H1 (cell line): ENCODE data around the gene AHR. TPM values are rescaled to one million over a fixed set of nuclear protein-coding genes. Genes with fewer than 3 reads are reported as not detected.

Experiments
- CTCF ChIA-PET: fragments of 300-600 bp; sonication (Branson Sonifier 250); formaldehyde crosslinking; loops from one replicate; lab custom pipeline; 2021; ENCODE audit not compliant: partially characterized antibody; lab: Charles Lee
- POLR2A ChIA-PET: fragments of 300-600 bp; sonication (Branson Sonifier 250); formaldehyde crosslinking; loops from one replicate; lab custom pipeline; 2021; ENCODE audit warnings: inconsistent platforms; ENCODE audit not compliant: partially characterized antibody; lab: Charles Lee
- DNase-seq, 2 experiments: peaks; one replicate each; pipeline versions ENCODE4 v3.0.0 to v3.0.0-alpha.2; 2010 to 2022; ENCODE audit warnings: low spot score in 2 of 2, low read depth in 1 of 2, mixed read lengths in 1 of 2
- FAIRE-seq: peaks from 2 replicates; lab custom pipeline; 2011; peaks lifted over from hg19 to GRCh38; lab: Jason Lieb, UNC
- H2AFZ ChIP-seq: 2 replicates; pipeline ENCODE4 v1.8.1; 2012; ENCODE audit warnings: low read length, inconsistent platforms
- H2AK5ac ChIP-seq: 2 replicates; pipeline ENCODE4 v1.6.1; 2013; ENCODE audit warnings: low read depth, low read length
- H2BK120ac ChIP-seq: replicated peaks from 2 replicates; pipeline ENCODE3; 2013; ENCODE audit warnings: low read depth, low read length, inconsistent platforms
- H2BK12ac ChIP-seq: 2 replicates; pipeline ENCODE4 v1.6.1; 2013; ENCODE audit warnings: low read depth, low read length
- H2BK15ac ChIP-seq: 2 replicates; pipeline ENCODE4 v1.6.1; 2013; ENCODE audit warnings: low read length
- H2BK20ac ChIP-seq: 2 replicates; pipeline ENCODE4 v1.6.1; 2013; ENCODE audit warnings: low read length
- H2BK5ac ChIP-seq: 2 replicates; pipeline ENCODE4 v1.6.1; 2013; ENCODE audit warnings: low read depth, low read length
- H3K14ac ChIP-seq: 2 replicates; pipeline ENCODE4 v1.6.1; 2013; ENCODE audit warnings: inconsistent platforms; ENCODE audit not compliant: insufficient read length
- H3K18ac ChIP-seq: 2 replicates; pipeline ENCODE4 v1.6.1; 2013; ENCODE audit warnings: low read length; ENCODE audit errors: extremely low read depth
- H3K23ac ChIP-seq: 2 replicates; pipeline ENCODE4 v1.6.1; 2013; ENCODE audit warnings: inconsistent platforms; ENCODE audit not compliant: insufficient read length
- H3K23me2 ChIP-seq: 2 replicates; pipeline ENCODE4 v1.6.1; 2013; ENCODE audit warnings: low read depth, low read length
- H3K27ac ChIP-seq: 2 replicates; pipeline ENCODE4 v1.6.1; 2011; ENCODE audit warnings: low read depth, low read length, inconsistent platforms
- H3K27me3 ChIP-seq, 4 experiments: replicated peaks in 1 of 4; 1 replicate in 1 of 4; 2 replicates in 3 of 4; pipeline versions ENCODE4 v1.6.1 to v1.8.1; 2011 to 2013; ENCODE audit warnings: low read length in 3 of 4, mild to moderate bottlenecking in 3 of 4, inconsistent platforms in 2 of 4, mixed read lengths in 2 of 4, moderate library complexity in 1 of 4; ENCODE audit not compliant: control insufficient read depth in 3 of 4, insufficient read depth in 3 of 4; ENCODE audit errors: extremely low read depth in 1 of 4
- H3K36me3 ChIP-seq, 4 experiments: 2 replicates each; pipeline versions ENCODE4 v1.6.1 to v1.8.1; 2011 to 2013; ENCODE audit warnings: mild to moderate bottlenecking in 4 of 4, low read length in 3 of 4, moderate library complexity in 2 of 4, control low read depth in 1 of 4, inconsistent platforms in 1 of 4; ENCODE audit not compliant: insufficient read depth in 4 of 4, control insufficient read depth in 2 of 4
- H3K4ac ChIP-seq: replicated peaks from 2 replicates; pipeline ENCODE3; 2013; ENCODE audit warnings: low read length, low read depth, mixed read lengths, inconsistent platforms; ENCODE audit not compliant: insufficient read length
- H3K4me1 ChIP-seq, 4 experiments: replicated peaks in 1 of 4; 1 replicate in 1 of 4; 2 replicates in 3 of 4; pipeline versions ENCODE4 v1.6.1 to v1.8.1; 2011 to 2013; ENCODE audit warnings: low read length in 3 of 4, inconsistent platforms in 2 of 4, mixed read lengths in 1 of 4; ENCODE audit not compliant: insufficient read depth in 4 of 4, control insufficient read depth in 3 of 4
- H3K4me2 ChIP-seq, 2 experiments: 2 replicates each; pipeline versions ENCODE4 v1.6.1 to v1.8.1; 2011 to 2013; ENCODE audit warnings: low read depth in 2 of 2, low read length in 2 of 2, control low read depth in 1 of 2, inconsistent platforms in 1 of 2, mild to moderate bottlenecking in 1 of 2; ENCODE audit not compliant: insufficient read depth in 1 of 2
- H3K4me3 ChIP-seq, 4 experiments: fragments of 200-600, 300-600 bp in 1 of 4; sonication (generic), shearing (Covaris generic), sonication (Bioruptor Twin) in 1 of 4; 2 replicates each; pipeline versions ENCODE4 v1.5.1 to v1.8.1; 2011 to 2016; ENCODE audit warnings: low read length in 4 of 4, low read depth in 3 of 4, control low read depth in 2 of 4, inconsistent platforms in 2 of 4, mild to moderate bottlenecking in 2 of 4, mixed read lengths in 1 of 4, moderate library complexity in 1 of 4; ENCODE audit not compliant: insufficient read depth in 2 of 4; ENCODE audit errors: extremely low read depth in 1 of 4
- H3K56ac ChIP-seq: replicated peaks from 2 replicates; pipeline ENCODE3; 2013; ENCODE audit warnings: low read depth, mild to moderate bottlenecking, mixed read lengths, low read length, inconsistent platforms; ENCODE audit not compliant: insufficient read length
- H3K79me1 ChIP-seq: 2 replicates; pipeline ENCODE4 v1.6.1; 2013; ENCODE audit warnings: low read depth, low read length, control low read depth
- H3K79me2 ChIP-seq, 2 experiments: 2 replicates each; pipeline versions ENCODE4 v1.6.1 to v1.8.1; 2012 to 2013; ENCODE audit warnings: low read length in 2 of 2, mild to moderate bottlenecking in 2 of 2, inconsistent platforms in 1 of 2; ENCODE audit not compliant: insufficient read depth in 2 of 2, control insufficient read depth in 1 of 2
- H3K9ac ChIP-seq, 4 experiments: replicated peaks in 1 of 4; 1 replicate in 1 of 4; 2 replicates in 3 of 4; pipeline versions ENCODE4 v1.6.1 to v1.8.1; 2011 to 2013; ENCODE audit warnings: low read depth in 3 of 4, low read length in 3 of 4, control low read depth in 2 of 4, mild to moderate bottlenecking in 2 of 4, moderate library complexity in 2 of 4, inconsistent platforms in 1 of 4; ENCODE audit errors: extremely low read depth in 1 of 4
- H3K9me3 ChIP-seq, 2 experiments: 2 replicates each; pipeline versions ENCODE4 v1.6.1 to v1.8.1; 2012 to 2013; ENCODE audit warnings: mild to moderate bottlenecking in 2 of 2, moderate library complexity in 2 of 2, control low read depth in 1 of 2, inconsistent platforms in 1 of 2, low read depth in 1 of 2, low read length in 1 of 2, mixed read lengths in 1 of 2; ENCODE audit not compliant: insufficient read depth in 2 of 2
- H4K20me1 ChIP-seq, 2 experiments: replicated peaks in 1 of 2; 2 replicates each; pipeline versions ENCODE3 to v1.8.1; 2011 to 2013; ENCODE audit warnings: inconsistent platforms in 2 of 2, low read length in 2 of 2, mild to moderate bottlenecking in 1 of 2; ENCODE audit not compliant: insufficient read depth in 2 of 2, control insufficient read depth in 1 of 2
- H4K5ac ChIP-seq: 2 replicates; pipeline ENCODE4 v1.6.1; 2013; ENCODE audit warnings: low read length, low read depth, mixed read lengths, inconsistent platforms; ENCODE audit not compliant: insufficient read length
- H4K8ac ChIP-seq: 2 replicates; pipeline ENCODE4 v1.8.0; 2013; ENCODE audit warnings: mild to moderate bottlenecking, moderate library complexity, low read length, inconsistent platforms; ENCODE audit not compliant: insufficient read depth; ENCODE audit errors: extremely low read depth
- H4K91ac ChIP-seq: replicated peaks from 2 replicates; pipeline ENCODE3; 2013; ENCODE audit warnings: low read length, mixed read lengths, inconsistent platforms; ENCODE audit not compliant: insufficient read length
- CTBP2 ChIP-seq: IDR thresholded peaks from 2 replicates; pipeline ENCODE4 v1.7.0; 2011; ENCODE audit warnings: borderline replicate concordance, mild to moderate bottlenecking, moderate library complexity, mixed read lengths, low read length; ENCODE audit not compliant: insufficient read depth, insufficient read length
- E2F6 ChIP-seq: IDR thresholded peaks from 2 replicates; pipeline ENCODE4 v1.6.1; 2012; ENCODE audit warnings: inconsistent platforms
- POU5F1 ChIP-seq: IDR thresholded peaks from 2 replicates; pipeline ENCODE4 v1.6.1; 2011; ENCODE audit warnings: low read depth, mild to moderate bottlenecking, low read length, moderate library complexity
- SP2 ChIP-seq: IDR thresholded peaks from 2 replicates; pipeline ENCODE4 v1.6.1; 2012; ENCODE audit warnings: mild to moderate bottlenecking, low read length, inconsistent platforms
- SUZ12 ChIP-seq: fragments of 200-600 bp; sonication (generic); IDR thresholded peaks from 2 replicates; pipeline ENCODE4 v1.6.1; 2012; ENCODE audit warnings: mild to moderate bottlenecking, inconsistent platforms, low read length, moderate library complexity, mixed read lengths
- TBP ChIP-seq: IDR thresholded peaks from 2 replicates; pipeline ENCODE4 v1.6.1; 2011; ENCODE audit warnings: low read depth, low read length, improper control_type of control experiment
- WGBS, 2 experiments: shearing (Covaris generic) in 1 of 2; methylation state at CpG; one replicate each; pipeline versions ENCODE4 v1.1.6 to v1.1.7; 2013 to 2015; ENCODE audit warnings: low lambda C conversion rate in 2 of 2, mixed read lengths in 2 of 2, inconsistent platforms in 1 of 2, low coverage in 1 of 2, missing lambda C conversion rate in 1 of 2; ENCODE audit not compliant: insufficient replicate concordance in 2 of 2, insufficient coverage in 1 of 2, insufficient read length in 1 of 2; ENCODE audit errors: extremely low coverage in 1 of 2, missing lambda C conversion rate in 1 of 2; 5-methylcytosine and 5-hydroxymethylcytosine counted together
- polyA plus RNA-seq, 7 experiments: library from polyadenylated mRNA; depleted of rRNA in 3 of 7; stranded (reverse) in 5 of 7; unstranded in 2 of 7; fragments of >200 nt in 5 of 7; fragments of 200-250 nt in 2 of 7; gene quantifications; 1 replicate in 5 of 7; 2 replicates in 1 of 7; 4 replicates in 1 of 7; pipeline versions ENCODE4 v1.2.1 to v1.2.3, GENCODE V29; 2011 to 2013; ENCODE audit warnings: missing spikeins in 2 of 7, mixed read lengths in 2 of 7
- total RNA-seq: library from RNA; stranded (reverse); fragmentation: NEBNext Ultra II Directional; extraction: Animal tissue kit (Norgen Biotek cat#: 25700); gene quantifications from 2 replicates; pipeline ENCODE4 v1.2.1, GENCODE V29; 2021

AHR gene
- total and polyA plus RNA-seq, 2 of the 8 experiments (the other 6 are each of a cell fraction or from before 2014, with no cell fraction given): 1.4 to 9.7 TPM

- no peak overlapping the region for H3K4me2 ChIP-seq
- no peaks in the 10 kb centered on the region for H3K27me3 ChIP-seq
- peaks cover 0 to 4% (median 0%) of the 10 kb centered on the region in 4 experiments; a peak in 2 of 7 replicates for H3K4me1 ChIP-seq
- no peak overlapping the region for H3K56ac ChIP-seq
- WGBS, 2 experiments: 96% methylated on average over 4 of the region's 4 CpGs; no CpG with 5 or more reads in 1 of the 2 experiments
- no peak overlapping the region for H4K91ac ChIP-seq
- H3K36me3 ChIP-seq: no peaks in the 10 kb centered on the region; a peak in 1 of 8 replicates
- no peak overlapping the region for H2BK12ac ChIP-seq
- DNase-seq: no peak
- H4K8ac ChIP-seq: no peak overlapping the region
- H2BK20ac ChIP-seq: no peak overlapping the region
- no peak overlapping the region for H3K4ac ChIP-seq
- no peak overlapping the region for H3K14ac ChIP-seq
- no peaks in the 10 kb centered on the region for H3K79me1 ChIP-seq
- H2BK15ac ChIP-seq: no peak overlapping the region
- H3K23ac ChIP-seq: no peak overlapping the region
- no peak for FAIRE-seq
- no peaks in the 10 kb centered on the region for H3K23me2 ChIP-seq
- no peak overlapping the region for H2BK5ac ChIP-seq
- H3K9ac ChIP-seq: no peak overlapping the region
- H3K18ac ChIP-seq: no peak overlapping the region
- TF ChIP-seq TBP (no peak), SUZ12 (no peak), POU5F1 (no peak), E2F6 (no peak), CTBP2 (no peak), SP2 (no peak)
- CTCF ChIA-PET: interaction anchor here (1.4 kb wide), 1 partner anchor 16 kb away, joined by 4 read pairs; no protein-coding TSS in a partner anchor
- no peak overlapping the region for H2BK120ac ChIP-seq
- H3K27ac ChIP-seq: no peak overlapping the region
- H3K9me3 ChIP-seq: no peaks in the 10 kb centered on the region
- peaks cover 0 to 12% of the 10 kb centered on the region in 2 experiments; a peak in 1 of 4 replicates for H3K79me2 ChIP-seq
- H2AK5ac ChIP-seq: no peak overlapping the region
- POLR2A ChIA-PET: no interaction called here
- H2AFZ ChIP-seq: no peak overlapping the region
- no peak overlapping the region for H4K5ac ChIP-seq
- H3K4me3 ChIP-seq: no peak overlapping the region
- no peaks in the 10 kb centered on the region for H4K20me1 ChIP-seq
Observed at GRCh38 chr7:17319164-17320101, 21.0 kb downstream of the AHR start.
